ENCODE data around the gene LGALS8.

DNA sequence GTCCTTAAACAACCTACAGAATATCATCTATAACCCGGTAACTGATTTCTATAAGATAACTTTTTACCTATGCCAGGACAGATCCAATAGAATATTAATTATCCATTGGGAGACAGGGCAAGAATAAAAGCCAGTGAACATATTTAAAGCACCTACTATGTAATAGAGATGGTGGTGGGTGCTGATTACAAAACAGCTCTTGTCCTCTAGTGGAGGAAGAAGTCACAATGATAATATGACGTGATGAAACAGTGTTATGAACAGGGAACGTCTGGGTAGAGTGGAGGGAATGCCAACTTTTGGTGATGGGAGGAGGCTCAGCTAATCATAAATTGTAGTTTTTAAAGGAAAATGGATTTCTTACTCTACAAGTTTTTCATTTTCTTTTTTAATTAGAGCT lies 2.3 kb downstream of the LGALS8 start:
- TF ChIP-seq, protein P1, sequence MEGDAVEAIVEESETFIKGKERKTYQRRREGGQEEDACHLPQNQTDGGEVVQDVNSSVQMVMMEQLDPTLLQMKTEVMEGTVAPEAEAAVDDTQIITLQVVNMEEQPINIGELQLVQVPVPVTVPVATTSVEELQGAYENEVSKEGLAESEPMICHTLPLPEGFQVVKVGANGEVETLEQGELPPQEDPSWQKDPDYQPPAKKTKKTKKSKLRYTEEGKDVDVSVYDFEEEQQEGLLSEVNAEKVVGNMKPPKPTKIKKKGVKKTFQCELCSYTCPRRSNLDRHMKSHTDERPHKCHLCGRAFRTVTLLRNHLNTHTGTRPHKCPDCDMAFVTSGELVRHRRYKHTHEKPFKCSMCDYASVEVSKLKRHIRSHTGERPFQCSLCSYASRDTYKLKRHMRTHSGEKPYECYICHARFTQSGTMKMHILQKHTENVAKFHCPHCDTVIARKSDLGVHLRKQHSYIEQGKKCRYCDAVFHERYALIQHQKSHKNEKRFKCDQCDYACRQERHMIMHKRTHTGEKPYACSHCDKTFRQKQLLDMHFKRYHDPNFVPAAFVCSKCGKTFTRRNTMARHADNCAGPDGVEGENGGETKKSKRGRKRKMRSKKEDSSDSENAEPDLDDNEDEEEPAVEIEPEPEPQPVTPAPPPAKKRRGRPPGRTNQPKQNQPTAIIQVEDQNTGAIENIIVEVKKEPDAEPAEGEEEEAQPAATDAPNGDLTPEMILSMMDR (conservative IDR thresholded peaks at IDR 0.05; ENCODE audit: low read length) = no peak
- TF ChIP-seq EZH2phosphoT487 (IDR thresholded peaks at IDR 0.05; ENCODE audit: borderline replicate concordance) = no peak

Measured in Loucy (cell line).